Kidney (tissue), 14 donors: ENCODE measurements around the gene C1orf74. TPM values are rescaled to one million over a fixed set of nuclear protein-coding genes. Genes with fewer than 3 reads are reported as not detected.

Source experiments
- DNase-seq, 5 donors: peaks; one replicate each; pipeline ENCODE4 v3.0.0-alpha.2; 2013 to 2020
- FAIRE-seq: peaks from 2 replicates; lab custom pipeline; 2012; peaks lifted over from hg19 to GRCh38; lab: Jason Lieb, UNC
- H3K27ac ChIP-seq, 2 donors: one replicate each; pipeline ENCODE4 v1.7.0; 2013; ENCODE audit warnings: low read depth in 2 of 2, low read length in 2 of 2, inconsistent platforms in 1 of 2
- H3K27me3 ChIP-seq: one replicate; pipeline ENCODE4 v1.7.1; 2013; ENCODE audit warnings: low read length, inconsistent platforms; ENCODE audit not compliant: control insufficient read depth, insufficient read depth
- H3K36me3 ChIP-seq, 3 donors: one replicate each; pipeline versions ENCODE4 v1.7.0 to v1.7.1; 2013; ENCODE audit warnings: low read length in 3 of 3, control low read depth in 1 of 3, inconsistent platforms in 1 of 3; ENCODE audit not compliant: insufficient read depth in 3 of 3, control insufficient read depth in 2 of 3
- H3K4me1 ChIP-seq, 3 donors: one replicate each; pipeline versions ENCODE4 v1.7.0 to v1.7.1; 2013; ENCODE audit warnings: low read length in 3 of 3, inconsistent platforms in 1 of 3, low read depth in 1 of 3; ENCODE audit not compliant: control insufficient read depth in 2 of 3, insufficient read depth in 2 of 3
- H3K4me3 ChIP-seq, 3 donors: one replicate each; pipeline versions ENCODE4 v1.7.0 to v1.8.1; 2013; ENCODE audit warnings: low read length in 3 of 3, control low read depth in 1 of 3, inconsistent platforms in 1 of 3
- H3K9ac ChIP-seq, 3 donors: one replicate each; pipeline versions ENCODE4 v1.7.0 to v1.7.1; 2013; ENCODE audit warnings: low read length in 3 of 3, control low read depth in 1 of 3, inconsistent platforms in 1 of 3
- H3K9me3 ChIP-seq, 3 donors: one replicate each; pipeline versions ENCODE4 v1.7.0 to v1.7.1; 2013; ENCODE audit warnings: low read length in 3 of 3, control low read depth in 1 of 3, inconsistent platforms in 1 of 3; ENCODE audit not compliant: control insufficient read depth in 2 of 3, insufficient read depth in 1 of 3
- intact Hi-C: fragments of 100-400 bp; cut with DNase I; formaldehyde crosslinking; loops from one replicate; pipeline ENCODE4 v1.11.1; 2022
- polyA plus RNA-seq: library from polyadenylated mRNA; stranded (reverse); fragments of 350-450 nt; fragmentation: Illumina TruSeq; extraction: RNeasy Lipid Tissue Mini Kit (QIAGEN cat#74804); gene quantifications from one replicate; pipeline ENCODE4 v1.2.3, GENCODE V29; 2014; ENCODE audit warnings: low read depth, low replicate concordance; ENCODE audit not compliant: insufficient read depth
- total RNA-seq: library from RNA; stranded (reverse); fragmentation: NEBNext Ultra II Directional; extraction: Animal tissue kit (Norgen Biotek cat#: 25700); gene quantifications from one replicate; pipeline ENCODE4 v1.2.1, GENCODE V29; 2021
- TF ChIP-seq, protein P1 (sequence below): IDR thresholded peaks from 3 replicates; pipeline ENCODE4 v1.5.1; 2012; ENCODE audit warnings: mild to moderate bottlenecking, moderate library complexity, borderline replicate concordance; ENCODE audit not compliant: insufficient read depth; ENCODE audit errors: extremely low read depth
- donor health status: control.
- donor health status: control.
- donor health status: control.
- donor health status: control.
- donor health status: control.
- donor health status: DM: yes; HTN: yes; CAD: no.
- donor health status: Normal renal cell carcinoma (clear cell type).

C1orf74 gene
- total and polyA plus RNA-seq, 2 donors from 2014 or later = 2.5 TPM

GRCh38 chr1:209802780-209803152, 18.4 kb upstream of the C1orf74 start:
- TF ChIP-seq, protein P1, sequence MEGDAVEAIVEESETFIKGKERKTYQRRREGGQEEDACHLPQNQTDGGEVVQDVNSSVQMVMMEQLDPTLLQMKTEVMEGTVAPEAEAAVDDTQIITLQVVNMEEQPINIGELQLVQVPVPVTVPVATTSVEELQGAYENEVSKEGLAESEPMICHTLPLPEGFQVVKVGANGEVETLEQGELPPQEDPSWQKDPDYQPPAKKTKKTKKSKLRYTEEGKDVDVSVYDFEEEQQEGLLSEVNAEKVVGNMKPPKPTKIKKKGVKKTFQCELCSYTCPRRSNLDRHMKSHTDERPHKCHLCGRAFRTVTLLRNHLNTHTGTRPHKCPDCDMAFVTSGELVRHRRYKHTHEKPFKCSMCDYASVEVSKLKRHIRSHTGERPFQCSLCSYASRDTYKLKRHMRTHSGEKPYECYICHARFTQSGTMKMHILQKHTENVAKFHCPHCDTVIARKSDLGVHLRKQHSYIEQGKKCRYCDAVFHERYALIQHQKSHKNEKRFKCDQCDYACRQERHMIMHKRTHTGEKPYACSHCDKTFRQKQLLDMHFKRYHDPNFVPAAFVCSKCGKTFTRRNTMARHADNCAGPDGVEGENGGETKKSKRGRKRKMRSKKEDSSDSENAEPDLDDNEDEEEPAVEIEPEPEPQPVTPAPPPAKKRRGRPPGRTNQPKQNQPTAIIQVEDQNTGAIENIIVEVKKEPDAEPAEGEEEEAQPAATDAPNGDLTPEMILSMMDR = no peak
- Histone ChIP-seq H3K4me3 (peak overlapping the region in 1 of 3 donors; percentile 12), H3K4me1 (peaks cover 0 to 8% (median 3%) of the 10 kb centered on the region in 3 donors), H3K9ac (no peak overlapping the region), H3K27ac (no peak overlapping the region), H3K9me3 (no peaks in the 10 kb centered on the region), H3K27me3 (no peaks in the 10 kb centered on the region), H3K36me3 (peaks cover 0 to 5% (median 0%) of the 10 kb centered on the region in 3 donors)
- DNase-seq = no peak
- intact Hi-C loops = no loop called here
- no peak for FAIRE-seq

GRCh38 chr1:209802117-209802779, 17.9 kb upstream of the C1orf74 start:
- TF ChIP-seq, protein P1 = no peak
- Histone ChIP-seq H3K4me3 (no peak overlapping the region), H3K9me3 (no peaks in the 10 kb centered on the region), H3K9ac (no peak overlapping the region), H3K27me3 (no peaks in the 10 kb centered on the region), H3K4me1 (peaks cover 0 to 8% (median 3%) of the 10 kb centered on the region in 3 donors), H3K36me3 (peaks cover 0 to 5% (median 0%) of the 10 kb centered on the region in 3 donors), H3K27ac (no peak overlapping the region)
- intact Hi-C loops = no loop called here
- FAIRE-seq (no peak), DNase-seq (no peak)

GRCh38 chr1:209800984-209801834, 16.9 kb upstream of the C1orf74 start:
- H3K9me3 ChIP-seq = no peaks in the 10 kb centered on the region
- TF ChIP-seq, protein P1 = no peak
- H3K4me1 ChIP-seq = peaks cover 0 to 4% (median 3%) of the 10 kb centered on the region in 3 donors
- FAIRE-seq (no peak), DNase-seq (peak in 1 of 5 donors; percentile 19)
- intact Hi-C loops = no loop called here
- H3K27ac ChIP-seq = no peak overlapping the region
- no peak overlapping the region for H3K9ac ChIP-seq
- no peaks in the 10 kb centered on the region for H3K27me3 ChIP-seq
- peaks cover 0 to 5% (median 0%) of the 10 kb centered on the region in 3 donors for H3K36me3 ChIP-seq
- no peak overlapping the region for H3K4me3 ChIP-seq
